HepG2 (cell line): ENCODE data around the gene DOK1. TPM values are rescaled to one million over a fixed set of nuclear protein-coding genes. Genes with fewer than 3 reads are reported as not detected.

Experiments used
- FOXK2 ChIP-seq: fragments of 450-650 bp; IDR thresholded peaks from 2 replicates; pipeline ENCODE4 v1.6.1; 2016
- KLF13 ChIP-seq: sonication (generic); formaldehyde crosslinking; IDR thresholded peaks from 2 replicates; pipeline ENCODE4 v1.4.0; 2020; ENCODE audit warnings: mild to moderate bottlenecking, missing genetic modification reagents
- MED1 ChIP-seq: sonication (generic); formaldehyde crosslinking; IDR thresholded peaks from 2 replicates; pipeline ENCODE4 v1.4.0; 2020; ENCODE audit warnings: missing genetic modification reagents
- PBX3 ChIP-seq: sonication (generic); formaldehyde crosslinking; IDR thresholded peaks from 2 replicates; pipeline ENCODE4 v1.8.1; 2023; ENCODE audit warnings: missing genetic modification reagents, inconsistent platforms, borderline replicate concordance
- SETDB1 ChIP-seq: sonication (generic); formaldehyde crosslinking; IDR thresholded peaks from 2 replicates; pipeline ENCODE4 v1.5.1; 2020; ENCODE audit warnings: missing genetic modification reagents, mild to moderate bottlenecking, borderline replicate concordance
- ZNF660 ChIP-seq: sonication (generic); formaldehyde crosslinking; IDR thresholded peaks from 2 replicates; pipeline ENCODE4 v1.5.1; 2020; ENCODE audit warnings: mild to moderate bottlenecking, low read depth, missing genetic modification reagents, borderline replicate concordance
- polyA plus RNA-seq, 8 experiments: library from polyadenylated mRNA; depleted of rRNA in 3 of 8; stranded (reverse) in 7 of 8; unstranded in 1 of 8; fragments of >200 nt; fragmentation: Illumina TruSeq in 4 of 8; extraction: Trizol in 4 of 8; gene quantifications; 2 replicates each; pipeline versions ENCODE4 v1.2.1 to v1.2.3, GENCODE V29; 2011 to 2016; ENCODE audit warnings: low read depth in 4 of 8, missing spikeins in 1 of 8, mixed read lengths in 1 of 8; ENCODE audit not compliant: insufficient read depth in 1 of 8
- total RNA-seq, 5 experiments: library from RNA; depleted of rRNA; stranded (reverse); fragments of >200 nt; fragmentation: Illumina TruSeq; extraction: Trizol; gene quantifications; 2 replicates each; pipeline ENCODE4 v1.2.3, GENCODE V29; 2016; ENCODE audit warnings: low read depth in 1 of 5
- TF ChIP-seq, protein P1 (sequence below): sonication (generic); formaldehyde crosslinking; IDR thresholded peaks from 2 replicates; pipeline ENCODE4 v1.9.0; 2021; ENCODE audit warnings: missing genetic modification reagents, borderline replicate concordance
- TF ChIP-seq, protein P2 (sequence below): sonication (generic); formaldehyde crosslinking; IDR thresholded peaks from 2 replicates; pipeline ENCODE4 v1.8.1; 2022; ENCODE audit warnings: mild to moderate bottlenecking, missing genetic modification reagents

The DOK1 gene
- total and polyA plus RNA-seq, 2 of the 13 experiments (the other 11 are each of a cell fraction or from before 2014, with no cell fraction given): 0.53 to 0.74 TPM

DNA sequence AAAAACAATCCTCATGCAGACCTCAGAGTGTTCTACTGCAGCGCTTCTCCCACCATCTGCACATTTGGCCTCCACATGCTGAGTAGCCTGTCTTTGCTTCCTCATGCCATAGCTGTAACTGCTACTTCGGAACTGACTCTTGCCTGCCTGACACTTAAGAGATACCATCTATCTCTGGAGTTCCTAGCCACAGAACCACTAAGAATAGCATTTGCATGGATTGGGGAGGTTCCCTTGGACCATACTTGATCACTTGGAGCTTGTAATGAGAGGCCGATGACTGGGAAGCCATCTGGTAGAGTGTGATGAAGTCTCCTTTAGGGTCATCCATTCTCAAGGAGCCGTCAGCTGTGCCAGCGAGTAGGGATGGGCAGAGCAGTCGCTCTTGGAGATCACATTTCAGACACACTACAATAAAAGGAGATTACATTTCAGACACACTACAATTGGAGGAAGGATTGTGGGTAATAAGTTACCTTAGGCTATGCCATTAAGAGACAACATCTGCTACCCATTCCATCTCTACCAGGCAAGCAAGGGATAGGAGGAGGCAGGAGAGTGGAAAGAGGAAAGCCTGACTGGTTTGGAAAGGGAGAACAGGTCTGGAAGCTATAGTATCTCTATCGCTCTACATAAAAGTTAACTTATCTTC lies 21.8 kb downstream of the DOK1 start (continued):
- TF ChIP-seq SETDB1 (CRISPR knock-in tag) (no peak), MED1 (CRISPR knock-in tag) (no peak), PBX3 (CRISPR knock-in tag) (no peak), ZNF660 (no peak), KLF13 (no peak), FOXK2 (no peak)
- TF ChIP-seq, protein P1, sequence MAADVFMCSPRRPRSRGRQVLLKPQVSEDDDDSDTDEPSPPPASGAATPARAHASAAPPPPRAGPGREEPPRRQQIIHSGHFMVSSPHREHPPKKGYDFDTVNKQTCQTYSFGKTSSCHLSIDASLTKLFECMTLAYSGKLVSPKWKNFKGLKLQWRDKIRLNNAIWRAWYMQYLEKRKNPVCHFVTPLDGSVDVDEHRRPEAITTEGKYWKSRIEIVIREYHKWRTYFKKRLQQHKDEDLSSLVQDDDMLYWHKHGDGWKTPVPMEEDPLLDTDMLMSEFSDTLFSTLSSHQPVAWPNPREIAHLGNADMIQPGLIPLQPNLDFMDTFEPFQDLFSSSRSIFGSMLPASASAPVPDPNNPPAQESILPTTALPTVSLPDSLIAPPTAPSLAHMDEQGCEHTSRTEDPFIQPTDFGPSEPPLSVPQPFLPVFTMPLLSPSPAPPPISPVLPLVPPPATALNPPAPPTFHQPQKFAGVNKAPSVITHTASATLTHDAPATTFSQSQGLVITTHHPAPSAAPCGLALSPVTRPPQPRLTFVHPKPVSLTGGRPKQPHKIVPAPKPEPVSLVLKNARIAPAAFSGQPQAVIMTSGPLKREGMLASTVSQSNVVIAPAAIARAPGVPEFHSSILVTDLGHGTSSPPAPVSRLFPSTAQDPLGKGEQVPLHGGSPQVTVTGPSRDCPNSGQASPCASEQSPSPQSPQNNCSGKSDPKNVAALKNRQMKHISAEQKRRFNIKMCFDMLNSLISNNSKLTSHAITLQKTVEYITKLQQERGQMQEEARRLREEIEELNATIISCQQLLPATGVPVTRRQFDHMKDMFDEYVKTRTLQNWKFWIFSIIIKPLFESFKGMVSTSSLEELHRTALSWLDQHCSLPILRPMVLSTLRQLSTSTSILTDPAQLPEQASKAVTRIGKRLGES: no peak
- TF ChIP-seq, protein P2, sequence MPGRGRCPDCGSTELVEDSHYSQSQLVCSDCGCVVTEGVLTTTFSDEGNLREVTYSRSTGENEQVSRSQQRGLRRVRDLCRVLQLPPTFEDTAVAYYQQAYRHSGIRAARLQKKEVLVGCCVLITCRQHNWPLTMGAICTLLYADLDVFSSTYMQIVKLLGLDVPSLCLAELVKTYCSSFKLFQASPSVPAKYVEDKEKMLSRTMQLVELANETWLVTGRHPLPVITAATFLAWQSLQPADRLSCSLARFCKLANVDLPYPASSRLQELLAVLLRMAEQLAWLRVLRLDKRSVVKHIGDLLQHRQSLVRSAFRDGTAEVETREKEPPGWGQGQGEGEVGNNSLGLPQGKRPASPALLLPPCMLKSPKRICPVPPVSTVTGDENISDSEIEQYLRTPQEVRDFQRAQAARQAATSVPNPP (CRISPR knock-in tag): no peak
